ENCODE measurements around the gene ZEB2. TPM values are rescaled to one million over a fixed set of nuclear protein-coding genes. Genes with fewer than 3 reads are reported as not detected.

The ZEB2 gene
- polyA plus RNA-seq, 2 of the 4 experiments (the other 2 are of a cell fraction) = 4.2 to 7.0 TPM

GRCh38 chr2:144458541-144458940, 61.4 kb downstream of the ZEB2 start:
- TF ChIP-seq BHLHE40 (IDR thresholded peaks at IDR 0.05; ENCODE audit: low read depth, low read length) (no peak), ESRRA (IDR thresholded peaks at IDR 0.05; ENCODE audit: borderline replicate concordance, low read length) (no peak), CBX8 (IDR thresholded peaks at IDR 0.05) (no peak), CTCF (IDR thresholded peaks at IDR 0.05) (no peak), RFX5 (IDR thresholded peaks at IDR 0.05) (no peak), ZNF302 (CRISPR knock-in tag; IDR thresholded peaks at IDR 0.05) (no peak), TFCP2L1 (CRISPR knock-in tag; IDR thresholded peaks at IDR 0.05) (no peak), NPAS2 (CRISPR knock-in tag; IDR thresholded peaks at IDR 0.05; ENCODE audit: borderline replicate concordance) (no peak)
- ATAC-seq = no peak
- H3K4me2 ChIP-seq = no peak overlapping the region
- POLR2A ChIA-PET = no interaction called here
- no peak for FAIRE-seq
- peaks cover 30% of the 10 kb centered on the region for H3K4me1 ChIP-seq
- H3K9me3 ChIP-seq = no peaks in the 10 kb centered on the region
- CTCF ChIA-PET = no interaction called here
- no peak overlapping the region for H3K27ac ChIP-seq
- no peak for DNase-seq (ENCODE audit: low read depth in 1 of 2, low spot score in 1 of 2)
- H3K4me3 ChIP-seq = no peak overlapping the region
- WGBS (ENCODE audit: missing lambda C conversion rate) = 93% methylated on average over 3 of the region's 3 CpGs

- no peaks in the 10 kb centered on the region for H3K9me3 ChIP-seq
- CTCF ChIA-PET = no interaction called here
- ATAC-seq = peak; percentile 91 to 97
- DNase-seq (ENCODE audit: low read depth in 1 of 2, low spot score in 1 of 2) = peak; percentile 9 to 64
- peak overlapping the region; percentile 51 for H3K4me2 ChIP-seq
- no peak overlapping the region for H3K4me3 ChIP-seq
- peak; percentile 66 to 77; a peak in 3 of 4 replicates for TF ChIP-seq CEBPB (IDR thresholded peaks at IDR 0.05)
- TF ChIP-seq ZFP36 (IDR thresholded peaks at IDR 0.05; ENCODE audit: borderline replicate concordance, partially characterized antibody) = no peak
- TF ChIP-seq FOSL2 (IDR thresholded peaks at IDR 0.05) = no peak
- 0 out of 2 replicates have a peak, but pooled peaks have one; percentile 32 for TF ChIP-seq FOSL2 (CRISPR knock-in tag; IDR thresholded peaks at IDR 0.05)
- TF ChIP-seq HOXB5 (CRISPR knock-in tag; IDR thresholded peaks at IDR 0.05) = no peak
- TF ChIP-seq ATOH8 (CRISPR knock-in tag; IDR thresholded peaks at IDR 0.05; ENCODE audit: low read depth) = no peak
- no peak for TF ChIP-seq RNF2 (IDR thresholded peaks at IDR 0.05; ENCODE audit: borderline replicate concordance, low read depth)
- TF ChIP-seq RAD21 (conservative IDR thresholded peaks at IDR 0.05 in 1 of 2, IDR thresholded peaks at IDR 0.05 in 1 of 2) = no peak
- TF ChIP-seq JUNB (IDR thresholded peaks at IDR 0.05) = no peak
- TF ChIP-seq ELK1 (IDR thresholded peaks at IDR 0.05; ENCODE audit: low read depth, low read length) = no peak
- TF ChIP-seq FOXS1 (CRISPR knock-in tag; IDR thresholded peaks at IDR 0.05) = no peak
- WGBS (ENCODE audit: missing lambda C conversion rate) = 27% methylated on average over 3 of the region's 3 CpGs
- no peak for FAIRE-seq
- POLR2A ChIA-PET = no interaction called here
- H3K27ac ChIP-seq = no peak overlapping the region
- peaks cover 37% of the 10 kb centered on the region for H3K4me1 ChIP-seq
These were observed 63.2 kb downstream of the ZEB2 start for GRCh38 chr2:144456680-144457079.

- H3K4me3 ChIP-seq = no peak overlapping the region
- H3K9me3 ChIP-seq = no peaks in the 10 kb centered on the region
- WGBS (ENCODE audit: missing lambda C conversion rate) = 92% methylated on average over 3 of the region's 3 CpGs
- H3K4me1 ChIP-seq = peaks cover 37% of the 10 kb centered on the region
- no peak overlapping the region for H3K27ac ChIP-seq
- ChIA-PET POLR2A (no interaction called here), CTCF (no interaction called here)
- no peak for ATAC-seq
- DNase-seq (ENCODE audit: low read depth in 1 of 2, low spot score in 1 of 2) = no peak
- TF ChIP-seq CBX2 (IDR thresholded peaks at IDR 0.05; ENCODE audit: borderline replicate concordance, low read depth) (no peak), USF2 (IDR thresholded peaks at IDR 0.05) (no peak), MAFK (IDR thresholded peaks at IDR 0.05; ENCODE audit: partially characterized antibody) (no peak), RAD21 (conservative IDR thresholded peaks at IDR 0.05 in 1 of 2, IDR thresholded peaks at IDR 0.05 in 1 of 2) (no peak), CHD4 (IDR thresholded peaks at IDR 0.05; ENCODE audit: borderline replicate concordance) (no peak), NR3C1 (IDR thresholded peaks at IDR 0.05) (no peak), REST (IDR thresholded peaks at IDR 0.05) (no peak), RCOR1 (IDR thresholded peaks at IDR 0.05; ENCODE audit: low read depth, low read length) (no peak)
- peak overlapping the region; percentile 51; the same call in 2 of the 3 replicates for H3K4me2 ChIP-seq
- FAIRE-seq = no peak
These were observed 63.9 kb downstream of the ZEB2 start for GRCh38 chr2:144455987-144456386.
